ENCODE results near the gene NLGN2. TPM values are rescaled to one million over a fixed set of nuclear protein-coding genes. Genes with fewer than 3 reads are reported as not detected.

The NLGN2 gene
- total RNA-seq, 1 experiment from 2014 or later: 1.0 TPM

DNA sequence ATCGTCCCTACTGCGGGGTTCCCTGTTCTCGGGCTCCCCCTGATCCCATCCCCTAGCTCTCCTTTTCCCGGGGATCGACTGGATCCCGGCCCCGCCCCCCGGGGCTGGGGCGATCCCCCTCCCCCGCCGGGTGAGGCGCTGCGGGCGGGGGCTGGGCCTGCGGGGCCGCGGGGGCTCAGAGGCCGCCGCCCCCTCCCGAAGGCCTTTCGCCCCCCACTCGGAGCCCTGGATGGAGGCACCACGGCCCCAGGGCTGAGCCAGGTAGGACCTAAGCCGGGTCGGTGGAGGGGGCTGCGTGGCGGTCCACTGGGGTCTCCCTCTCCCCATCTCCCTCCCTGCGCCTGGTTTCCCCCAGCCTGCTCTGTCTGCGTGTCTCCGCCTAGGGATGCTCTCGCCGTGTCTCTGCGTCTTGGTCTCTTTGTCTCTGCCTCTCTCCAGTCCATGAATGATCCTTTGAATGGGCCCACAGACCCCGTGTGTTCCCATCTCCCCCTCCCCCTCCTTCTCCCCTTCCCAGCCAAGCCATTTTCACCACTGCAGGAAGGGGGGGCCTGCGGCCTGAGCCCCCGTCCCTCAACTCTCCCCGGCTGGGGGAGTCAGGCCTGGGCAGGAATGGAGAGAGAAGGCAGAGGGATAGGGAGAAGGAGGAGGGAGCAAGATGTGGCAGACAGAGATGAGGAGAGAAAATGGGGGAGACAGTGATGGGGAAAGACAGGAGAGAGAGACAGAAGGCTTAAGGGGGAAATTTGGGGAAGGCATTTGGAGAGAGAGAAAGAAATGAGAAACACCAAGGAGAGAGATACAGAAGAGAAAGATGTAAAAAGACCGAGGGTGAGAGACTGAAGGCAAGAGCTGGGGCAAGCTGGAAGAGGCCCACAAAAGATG, 2.1 kb upstream of the NLGN2 start:
- Histone ChIP-seq H3K9me3 (no peaks in the 10 kb centered on the region), H3K4me3 (peak overlapping the region; percentile 57), H3K27me3 (no peaks in the 10 kb centered on the region), H3K36me3 (no peaks in the 10 kb centered on the region; the same call in 1 of the 2 replicates)
- no peak for DNase-seq

DNA sequence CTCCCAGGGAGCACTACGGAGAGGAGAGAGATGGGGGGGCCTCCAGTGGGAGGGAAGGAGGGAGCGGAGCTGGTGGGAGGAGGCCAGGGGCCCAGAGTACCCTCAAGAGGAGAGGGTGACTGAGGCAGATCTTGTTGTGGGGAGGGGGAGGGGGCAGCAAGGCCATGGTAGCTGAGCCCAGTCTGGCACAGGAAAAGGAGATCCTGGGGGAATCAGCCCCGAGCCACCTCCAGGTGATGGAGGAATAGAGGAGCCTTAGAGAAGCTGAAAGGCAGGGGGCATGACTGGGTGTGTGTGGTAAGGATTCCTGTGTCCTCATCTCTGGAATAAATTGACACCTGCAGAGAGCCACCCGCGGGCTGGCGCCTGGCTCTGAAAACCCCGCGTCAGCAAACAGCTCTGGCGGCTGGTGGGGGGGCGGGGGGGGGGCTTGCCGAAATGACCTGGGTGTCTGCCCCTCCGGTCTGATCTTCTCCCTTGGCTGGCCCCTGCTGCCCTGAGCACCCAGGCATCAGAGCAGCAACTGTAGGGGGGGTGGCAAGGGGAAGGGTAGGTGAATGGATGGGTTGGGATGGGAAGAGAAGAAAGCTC, 1.3 kb upstream of the NLGN2 start:
- H3K4me3 ChIP-seq: no peak overlapping the region
- H3K27me3 ChIP-seq: no peaks in the 10 kb centered on the region
- DNase-seq: no peak
- no peaks in the 10 kb centered on the region for H3K9me3 ChIP-seq
- H3K36me3 ChIP-seq: no peaks in the 10 kb centered on the region; the same call in 1 of the 2 replicates

DNA sequence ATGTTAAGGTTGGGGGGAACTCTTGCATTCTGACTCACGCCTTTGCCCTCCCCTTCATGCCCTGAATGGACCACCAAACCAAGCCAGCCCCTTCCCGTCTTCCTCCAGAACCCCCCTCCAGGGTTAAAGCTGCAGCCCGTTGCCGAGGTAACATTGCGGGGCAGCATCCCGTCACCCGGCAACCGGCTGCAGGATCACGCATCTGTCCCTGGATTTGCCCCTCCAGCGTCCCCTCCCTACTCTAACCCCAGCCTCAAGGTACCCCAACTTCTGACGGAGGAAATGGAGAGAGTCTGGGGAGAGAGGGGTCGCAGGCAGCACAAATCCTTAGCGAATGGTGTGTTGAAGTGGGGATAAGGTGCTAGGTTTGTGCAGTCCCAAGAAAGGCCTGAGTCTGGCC, 563 bp upstream of the NLGN2 start:
- no peaks in the 10 kb centered on the region for H3K27me3 ChIP-seq
- no peak overlapping the region for H3K4me3 ChIP-seq
- H3K9me3 ChIP-seq: no peaks in the 10 kb centered on the region

DNA sequence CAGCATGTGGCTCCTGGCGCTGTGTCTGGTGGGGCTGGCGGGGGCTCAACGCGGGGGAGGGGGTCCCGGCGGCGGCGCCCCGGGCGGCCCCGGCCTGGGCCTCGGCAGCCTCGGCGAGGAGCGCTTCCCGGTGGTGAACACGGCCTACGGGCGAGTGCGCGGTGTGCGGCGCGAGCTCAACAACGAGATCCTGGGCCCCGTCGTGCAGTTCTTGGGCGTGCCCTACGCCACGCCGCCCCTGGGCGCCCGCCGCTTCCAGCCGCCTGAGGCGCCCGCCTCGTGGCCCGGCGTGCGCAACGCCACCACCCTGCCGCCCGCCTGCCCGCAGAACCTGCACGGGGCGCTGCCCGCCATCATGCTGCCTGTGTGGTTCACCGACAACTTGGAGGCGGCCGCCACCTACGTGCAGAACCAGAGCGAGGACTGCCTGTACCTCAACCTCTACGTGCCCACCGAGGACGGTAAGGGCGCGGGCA, 645 bp downstream of the NLGN2 start:
- H3K9me3 ChIP-seq: no peaks in the 10 kb centered on the region
- no peaks in the 10 kb centered on the region; the same call in 1 of the 2 replicates for H3K36me3 ChIP-seq
- no peak for DNase-seq
- H3K27me3 ChIP-seq: no peaks in the 10 kb centered on the region
- H3K4me3 ChIP-seq: no peak overlapping the region

More for the DNA sequence above, 563 bp upstream of the NLGN2 start:
- H3K36me3 ChIP-seq: no peaks in the 10 kb centered on the region; the same call in 1 of the 2 replicates
- no peak for DNase-seq

DNA sequence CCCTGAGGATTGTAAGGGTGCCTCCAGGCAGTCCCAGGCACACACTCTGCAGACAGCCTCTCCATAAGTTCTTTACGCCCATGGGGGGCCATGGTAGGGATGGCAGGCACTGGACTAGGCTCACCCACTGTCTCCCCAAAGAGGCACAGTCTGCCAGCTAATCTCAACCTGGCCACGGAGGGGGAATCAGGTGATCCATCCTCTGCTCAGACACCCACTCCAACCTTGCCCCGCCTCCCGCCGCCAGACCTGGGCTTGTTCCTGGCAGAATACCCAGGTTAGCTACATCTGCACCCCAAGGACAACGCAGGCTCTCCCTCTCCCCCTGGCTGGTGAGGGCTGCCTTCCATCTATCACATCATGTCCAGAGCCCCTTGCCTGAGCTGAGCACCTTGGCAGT, 1.2 kb downstream of the NLGN2 start:
- no peak for DNase-seq
- H3K27me3 ChIP-seq: no peaks in the 10 kb centered on the region
- H3K4me3 ChIP-seq: no peak overlapping the region
- H3K9me3 ChIP-seq: no peaks in the 10 kb centered on the region
- H3K36me3 ChIP-seq: no peaks in the 10 kb centered on the region; the same call in 1 of the 2 replicates

DNA sequence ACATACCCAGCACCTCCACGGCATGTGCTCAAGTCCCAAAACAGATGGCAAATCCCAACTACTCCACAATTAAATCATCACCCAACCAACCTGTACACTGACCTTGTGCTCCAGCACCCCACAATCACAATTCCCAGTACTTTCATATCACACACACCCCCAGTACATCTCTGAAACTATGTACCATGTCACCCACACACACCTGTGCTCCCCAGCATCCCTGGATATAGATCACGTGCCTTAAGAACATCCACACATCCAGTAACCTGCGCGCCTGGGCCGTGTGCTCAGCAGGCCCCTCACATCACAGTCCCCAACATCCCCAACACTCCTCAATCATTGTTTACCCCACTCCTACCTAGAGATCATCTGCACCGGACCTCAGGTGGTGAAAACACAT, 2.1 kb downstream of the NLGN2 start:
- Histone ChIP-seq H3K36me3 (no peaks in the 10 kb centered on the region; the same call in 1 of the 2 replicates), H3K4me3 (no peak overlapping the region), H3K27me3 (no peaks in the 10 kb centered on the region), H3K9me3 (no peaks in the 10 kb centered on the region)
- DNase-seq: no peak

DNA sequence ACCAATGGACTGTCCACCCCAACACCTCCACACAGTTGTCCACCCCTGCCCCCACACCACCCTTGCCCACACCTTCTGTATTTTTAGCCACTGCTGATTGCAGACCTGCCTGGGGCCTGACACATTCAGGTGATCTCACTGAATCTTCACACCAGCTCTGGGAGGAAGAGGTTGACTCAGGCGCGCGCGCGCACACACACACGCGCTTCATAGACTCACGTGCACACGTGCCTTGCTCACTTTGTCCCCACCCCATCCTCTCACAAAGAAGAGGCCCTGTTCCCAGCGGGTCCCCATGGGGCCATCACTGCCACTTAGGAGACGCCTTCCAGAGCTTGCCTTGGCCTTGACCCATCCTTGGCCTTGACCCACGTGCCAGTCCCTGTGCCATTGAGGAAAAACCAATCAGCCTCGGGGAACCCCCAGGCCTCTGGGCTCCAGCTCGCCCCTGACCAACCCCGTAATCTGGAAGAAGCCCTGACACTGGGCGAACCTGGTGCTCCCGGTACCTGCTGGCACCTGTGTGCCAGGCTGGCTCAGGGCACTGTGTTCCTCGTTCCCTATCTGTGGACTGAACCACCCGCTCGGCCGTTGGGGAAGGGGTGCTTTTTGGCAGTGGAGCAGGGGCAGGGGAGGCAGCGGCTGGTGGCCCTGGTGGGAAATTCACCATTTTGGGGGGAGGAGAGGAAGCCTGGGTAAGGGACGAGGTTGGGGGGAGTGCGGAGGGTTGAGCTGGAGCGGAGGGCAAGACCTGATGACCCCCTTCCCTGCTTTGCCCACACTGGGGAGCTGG, 3.2 kb downstream of the NLGN2 start:
- Histone ChIP-seq H3K9me3 (no peaks in the 10 kb centered on the region), H3K27me3 (no peaks in the 10 kb centered on the region), H3K36me3 (no peaks in the 10 kb centered on the region; the same call in 1 of the 2 replicates), H3K4me3 (no peak overlapping the region)
- DNase-seq: no peak

DNA sequence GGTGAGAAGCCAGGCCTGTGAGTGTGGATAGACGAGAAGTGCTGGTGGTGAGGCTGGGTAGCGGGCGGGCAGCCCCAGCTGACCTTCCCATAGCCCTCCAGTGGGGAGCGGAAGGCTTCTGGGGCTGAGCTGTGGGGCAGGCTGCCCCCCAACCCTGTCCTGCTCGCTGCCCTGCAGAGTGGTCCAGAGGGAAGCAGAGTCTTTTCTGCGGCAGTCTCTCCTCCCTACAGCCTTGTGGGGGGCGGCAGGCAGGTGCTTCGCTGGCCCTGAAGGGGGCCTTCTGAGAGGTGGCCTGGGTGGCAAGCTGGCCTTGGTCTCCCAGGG, 3.7 kb downstream of the NLGN2 start:
- Histone ChIP-seq H3K4me3 (no peak overlapping the region), H3K27me3 (no peaks in the 10 kb centered on the region), H3K9me3 (no peaks in the 10 kb centered on the region), H3K36me3 (no peaks in the 10 kb centered on the region; the same call in 1 of the 2 replicates)
- no peak for DNase-seq

DNA sequence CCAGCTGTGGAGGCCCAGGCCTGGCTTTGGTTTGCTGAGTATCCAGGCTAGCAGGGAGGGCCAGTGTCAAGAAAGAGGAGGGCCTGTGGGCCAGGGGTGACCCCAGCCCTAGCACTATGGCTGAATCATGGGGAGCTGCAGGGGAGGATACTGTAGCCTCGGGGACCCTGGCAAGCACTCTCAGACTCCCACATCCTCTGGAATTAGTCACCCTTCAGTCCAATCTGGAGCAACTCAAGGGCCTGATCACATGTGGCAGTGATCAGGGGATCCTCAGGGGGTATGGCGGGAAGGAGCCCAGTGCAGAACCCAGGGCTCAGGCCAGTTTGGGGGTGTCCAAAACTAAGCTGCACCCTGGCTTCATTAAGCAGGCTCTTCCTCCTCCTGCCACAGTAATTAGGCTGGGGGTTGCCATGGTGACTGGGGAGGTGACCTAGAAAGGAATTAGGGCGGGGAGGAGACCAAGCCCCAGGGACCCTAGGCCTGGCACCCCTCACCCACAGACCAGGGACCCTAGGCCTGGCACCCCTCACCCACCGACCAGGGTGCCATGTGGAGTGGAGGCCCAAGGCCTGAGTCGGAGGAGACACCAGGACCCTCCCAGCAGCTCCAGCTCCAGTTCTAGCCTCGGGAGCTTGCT, 5.8 kb downstream of the NLGN2 start:
- DNase-seq: peak; percentile 27
- H3K36me3 ChIP-seq: no peaks in the 10 kb centered on the region; the same call in 1 of the 2 replicates

DNA sequence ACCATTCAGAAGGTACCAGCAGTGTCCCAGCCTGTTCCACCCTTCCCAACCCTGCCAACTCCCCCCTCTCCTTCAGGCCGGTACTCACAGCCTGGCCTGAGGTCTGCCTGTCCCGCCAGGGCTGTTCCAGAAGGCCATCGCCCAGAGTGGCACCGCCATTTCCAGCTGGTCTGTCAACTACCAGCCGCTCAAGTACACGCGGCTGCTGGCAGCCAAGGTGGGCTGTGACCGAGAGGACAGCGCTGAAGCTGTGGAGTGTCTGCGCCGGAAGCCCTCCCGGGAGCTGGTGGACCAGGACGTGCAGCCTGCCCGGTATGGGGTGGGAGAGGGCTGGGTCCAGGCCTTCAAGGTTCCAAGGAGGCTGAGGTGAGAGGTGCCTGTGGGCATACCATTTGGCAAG, 7.2 kb downstream of the NLGN2 start:
- H3K4me3 ChIP-seq: no peak overlapping the region
- no peaks in the 10 kb centered on the region for H3K27me3 ChIP-seq
- DNase-seq: no peak
- H3K36me3 ChIP-seq: no peaks in the 10 kb centered on the region
- H3K9me3 ChIP-seq: no peaks in the 10 kb centered on the region

More for the DNA sequence above, 5.8 kb downstream of the NLGN2 start:
- no peak overlapping the region for H3K4me3 ChIP-seq
- H3K27me3 ChIP-seq: no peaks in the 10 kb centered on the region
- H3K9me3 ChIP-seq: no peaks in the 10 kb centered on the region

DNA sequence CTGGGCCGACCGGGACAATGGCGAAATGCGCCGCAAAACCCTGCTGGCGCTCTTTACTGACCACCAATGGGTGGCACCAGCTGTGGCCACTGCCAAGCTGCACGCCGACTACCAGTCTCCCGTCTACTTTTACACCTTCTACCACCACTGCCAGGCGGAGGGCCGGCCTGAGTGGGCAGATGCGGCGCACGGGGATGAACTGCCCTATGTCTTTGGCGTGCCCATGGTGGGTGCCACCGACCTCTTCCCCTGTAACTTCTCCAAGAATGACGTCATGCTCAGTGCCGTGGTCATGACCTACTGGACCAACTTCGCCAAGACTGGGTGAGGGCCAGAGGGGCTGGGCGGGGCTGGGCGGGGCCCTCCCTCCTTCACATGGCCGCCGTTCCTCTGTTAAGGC, 8.1 kb downstream of the NLGN2 start:
- Histone ChIP-seq H3K4me3 (no peak overlapping the region), H3K9me3 (no peaks in the 10 kb centered on the region), H3K27me3 (no peaks in the 10 kb centered on the region), H3K36me3 (no peaks in the 10 kb centered on the region)
- no peak for DNase-seq

DNA sequence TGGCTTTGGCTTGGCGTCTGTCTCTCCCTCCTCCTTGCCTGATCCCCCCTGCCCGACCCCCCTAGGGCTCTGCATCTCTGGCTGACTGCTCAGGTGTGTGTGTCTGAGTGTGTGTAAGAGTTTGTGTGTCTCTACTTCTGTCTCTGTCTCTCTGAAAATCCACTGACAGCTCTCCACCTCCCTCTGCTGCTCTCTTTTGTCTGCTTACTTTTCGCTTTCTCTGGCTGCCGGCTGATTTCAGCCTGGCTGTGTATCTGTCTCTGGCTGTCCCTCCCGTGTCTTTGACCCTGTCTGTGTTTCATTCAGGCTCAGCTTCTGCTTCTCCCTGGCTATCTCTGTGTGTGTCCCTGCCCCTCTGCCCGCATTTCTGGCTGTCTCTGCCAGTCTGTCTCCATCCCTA, 8.7 kb downstream of the NLGN2 start:
- Histone ChIP-seq H3K4me3 (no peak overlapping the region), H3K36me3 (no peaks in the 10 kb centered on the region), H3K27me3 (no peaks in the 10 kb centered on the region), H3K9me3 (no peaks in the 10 kb centered on the region)
- DNase-seq: no peak

DNA sequence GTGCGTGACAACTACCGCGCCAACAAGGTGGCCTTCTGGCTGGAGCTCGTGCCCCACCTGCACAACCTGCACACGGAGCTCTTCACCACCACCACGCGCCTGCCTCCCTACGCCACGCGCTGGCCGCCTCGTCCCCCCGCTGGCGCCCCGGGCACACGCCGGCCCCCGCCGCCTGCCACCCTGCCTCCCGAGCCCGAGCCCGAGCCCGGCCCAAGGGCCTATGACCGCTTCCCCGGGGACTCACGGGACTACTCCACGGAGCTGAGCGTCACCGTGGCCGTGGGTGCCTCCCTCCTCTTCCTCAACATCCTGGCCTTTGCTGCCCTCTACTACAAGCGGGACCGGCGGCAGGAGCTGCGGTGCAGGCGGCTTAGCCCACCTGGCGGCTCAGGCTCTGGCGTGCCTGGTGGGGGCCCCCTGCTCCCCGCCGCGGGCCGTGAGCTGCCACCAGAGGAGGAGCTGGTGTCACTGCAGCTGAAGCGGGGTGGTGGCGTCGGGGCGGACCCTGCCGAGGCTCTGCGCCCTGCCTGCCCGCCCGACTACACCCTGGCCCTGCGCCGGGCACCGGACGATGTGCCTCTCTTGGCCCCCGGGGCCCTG, 9.5 kb downstream of the NLGN2 start:
- DNase-seq: no peak
- no peak overlapping the region for H3K4me3 ChIP-seq
- no peaks in the 10 kb centered on the region for H3K36me3 ChIP-seq
- H3K27me3 ChIP-seq: no peaks in the 10 kb centered on the region
- no peaks in the 10 kb centered on the region for H3K9me3 ChIP-seq

DNA sequence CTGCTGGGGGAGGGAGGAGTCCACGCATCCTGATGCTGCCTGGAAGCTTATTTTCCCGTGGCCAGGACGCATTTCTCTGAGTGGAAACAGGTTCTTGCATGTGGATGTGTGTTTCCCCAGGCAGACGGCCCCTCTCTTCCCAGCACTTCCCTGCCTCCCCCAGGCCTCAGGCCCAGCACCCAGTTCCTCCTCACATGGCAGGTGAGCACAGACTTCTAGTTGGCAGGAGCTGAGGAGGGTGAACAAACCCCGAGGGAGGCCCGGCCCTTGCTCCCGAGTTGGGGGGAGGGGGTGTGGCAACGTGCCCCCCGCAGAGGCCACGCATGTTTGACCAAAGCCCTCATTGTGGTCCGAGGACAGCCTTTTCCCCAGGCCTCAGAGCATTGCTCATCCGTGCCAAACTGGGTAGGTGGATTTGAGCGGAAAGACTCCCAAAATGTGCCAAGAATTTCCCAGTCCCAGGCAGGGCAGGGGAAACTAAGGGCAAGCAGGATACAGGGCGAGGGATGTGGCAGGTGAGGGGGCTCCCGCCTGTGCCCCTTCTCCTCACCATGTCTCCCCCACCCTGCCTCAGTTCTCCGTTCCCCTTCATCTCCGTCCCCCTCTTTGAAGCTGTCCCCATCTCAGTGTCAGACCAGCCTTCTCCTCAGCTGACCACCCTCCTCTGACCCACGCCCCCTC, 11.0 kb downstream of the NLGN2 start:
- Histone ChIP-seq H3K36me3 (no peaks in the 10 kb centered on the region), H3K27me3 (no peaks in the 10 kb centered on the region), H3K9me3 (no peaks in the 10 kb centered on the region), H3K4me3 (no peak overlapping the region)
- DNase-seq: no peak

DNA sequence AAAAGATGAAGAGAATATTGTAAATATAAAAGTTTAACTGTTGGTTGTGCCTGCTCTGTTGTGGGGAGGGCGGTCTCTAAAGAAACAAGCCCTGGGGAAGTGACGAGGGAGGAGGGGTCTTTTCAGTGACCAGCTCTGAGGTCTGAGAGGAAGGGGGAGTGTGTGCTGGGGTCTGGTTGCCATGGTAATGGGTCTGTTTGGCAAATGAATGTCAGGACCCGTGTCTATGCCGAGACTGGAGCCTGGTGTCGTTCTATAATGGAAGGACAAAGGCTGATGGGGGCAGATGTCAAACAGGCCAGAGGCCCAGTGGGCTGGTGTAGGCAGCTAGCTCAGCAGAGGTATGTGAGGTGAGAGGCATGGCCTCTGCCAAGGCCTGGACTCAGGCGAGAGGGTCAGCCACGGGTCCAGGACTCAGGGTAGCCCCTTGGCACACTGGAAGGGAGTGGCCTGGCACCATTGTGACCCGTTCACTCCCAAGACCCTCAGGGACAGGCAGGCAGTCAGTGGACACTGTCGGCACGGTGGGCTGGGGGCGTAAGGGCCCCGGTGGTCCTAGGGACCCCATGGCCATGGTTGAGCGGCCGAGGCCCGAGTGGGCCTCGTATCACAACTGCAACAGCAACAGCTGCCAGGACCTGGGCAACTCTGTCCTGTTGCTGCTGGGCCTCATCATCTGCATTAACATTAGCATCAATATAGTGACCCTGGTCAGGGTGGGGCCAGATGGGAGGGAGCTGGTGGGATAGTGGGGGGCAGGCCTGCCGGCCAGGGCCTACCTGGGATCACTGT, 12.4 kb downstream of the NLGN2 start, which contains the start of gene SPEM1:
SPEM1 (plus strand) TSS at position 506 of the 792 bp plus-strand sequence; CDS start at position 567, 61 bp downstream.
- H3K36me3 ChIP-seq: no peaks in the 10 kb centered on the region
- H3K4me3 ChIP-seq: no peak within 1 kb of the TSS
- H3K27me3 ChIP-seq: no peaks in the 10 kb centered on the region
- H3K9me3 ChIP-seq: no peaks in the 10 kb centered on the region
- no peak for DNase-seq
